ENCODE results near the gene LUC7L3.

- no peak for TF ChIP-seq POLR2A (IDR thresholded peaks at IDR 0.05)
- no peak for TF ChIP-seq CTCF (IDR thresholded peaks at IDR 0.05)
Observed at GRCh38 chr17:50770346-50770745, 50.9 kb downstream of the LUC7L3 start.

Data from vagina (tissue), 2 donors.